NCI-H1417 (cell line): ENCODE data around the gene TARS3.
"Not testable (repeated sequence)": the region's sequence is repeated elsewhere in the genome, so short reads cannot be mapped to it uniquely, and the experiment has no call there.

Source experiments
- DNase-seq, 3 experiments: peaks; one replicate each; lab custom pipeline; 2025; lab: John Stamatoyannopoulos, UW

Gene TARS3

DNA sequence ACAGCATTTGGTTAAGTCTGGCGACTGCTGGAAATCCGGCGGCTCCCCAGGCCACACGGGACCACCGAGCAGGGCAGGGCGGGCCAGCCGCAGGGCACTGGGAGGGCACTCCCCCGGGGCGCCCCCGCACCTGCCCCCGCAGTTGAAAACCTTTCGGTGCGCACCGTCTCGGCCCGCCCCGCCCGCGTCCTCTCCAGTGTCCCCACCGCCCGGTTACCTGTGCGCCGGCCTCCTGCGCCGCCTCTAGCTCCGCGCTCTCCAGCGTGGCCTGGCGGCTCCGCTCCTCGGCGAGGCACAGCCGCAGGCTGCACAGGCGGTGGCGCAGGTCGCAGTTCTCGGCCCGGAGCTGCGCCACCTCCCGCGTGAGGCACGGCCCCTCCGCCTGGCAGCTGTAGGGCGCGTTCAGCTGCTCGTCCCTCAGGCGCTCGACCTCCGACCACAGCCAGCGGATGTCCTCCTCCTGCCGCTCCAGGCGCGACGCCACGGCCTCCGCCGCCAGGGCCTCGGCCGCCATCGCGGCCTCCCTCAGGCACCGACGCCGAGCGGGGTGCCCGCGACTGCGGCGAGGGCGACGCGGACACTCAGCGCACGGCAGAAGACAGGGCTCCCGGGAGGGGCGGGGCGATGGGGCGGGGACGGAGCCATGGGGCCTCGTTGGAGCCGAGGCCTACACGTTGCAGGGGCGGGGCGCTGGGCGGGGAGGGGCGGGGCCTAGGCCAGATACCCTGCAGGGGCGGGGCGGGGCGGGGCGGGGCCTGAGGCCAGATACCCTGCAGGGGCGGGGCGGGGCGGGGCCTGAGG lies at the start of gene TARS3:
Gene TARS3, minus strand, starts transcription at position 600 of the 801 bp plus-strand sequence. Its CDS starts 86 bp downstream, at position 514.
- DNase-seq = peak; percentile 97 to 98 (median 97)

DNA sequence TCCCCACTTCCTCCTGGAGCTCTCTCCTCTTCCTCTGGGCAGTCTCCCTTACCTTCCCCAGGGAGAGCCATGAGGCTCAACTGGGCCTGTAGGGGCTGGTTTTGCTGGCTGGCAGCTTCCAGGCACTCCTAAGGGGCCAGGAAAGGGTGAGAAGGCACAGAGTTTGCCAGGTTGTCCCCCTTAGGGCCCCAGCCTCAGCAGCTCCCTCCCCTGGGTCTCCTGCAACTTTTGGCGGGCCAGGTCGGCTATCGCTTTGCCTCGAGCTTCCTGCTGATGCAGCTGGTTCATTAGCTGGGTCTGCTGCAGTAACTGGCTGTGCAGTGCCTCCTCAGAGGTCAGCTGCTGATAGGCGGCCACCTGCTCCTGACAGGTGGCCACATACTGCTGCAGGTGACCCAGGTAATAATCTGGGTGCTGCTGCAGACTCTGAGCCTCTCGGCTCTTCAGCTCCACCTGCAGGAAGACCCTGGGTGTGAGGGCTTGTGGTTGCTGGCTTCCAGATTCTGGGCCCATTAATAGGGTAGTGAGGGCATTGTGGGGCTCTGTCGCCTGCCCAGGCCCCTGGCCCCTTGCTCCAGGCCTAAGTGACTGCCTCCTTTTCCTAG lies 49.3 kb upstream of the TARS3 start:
- DNase-seq = peak; percentile 18 to 79 (median 58)

DNA sequence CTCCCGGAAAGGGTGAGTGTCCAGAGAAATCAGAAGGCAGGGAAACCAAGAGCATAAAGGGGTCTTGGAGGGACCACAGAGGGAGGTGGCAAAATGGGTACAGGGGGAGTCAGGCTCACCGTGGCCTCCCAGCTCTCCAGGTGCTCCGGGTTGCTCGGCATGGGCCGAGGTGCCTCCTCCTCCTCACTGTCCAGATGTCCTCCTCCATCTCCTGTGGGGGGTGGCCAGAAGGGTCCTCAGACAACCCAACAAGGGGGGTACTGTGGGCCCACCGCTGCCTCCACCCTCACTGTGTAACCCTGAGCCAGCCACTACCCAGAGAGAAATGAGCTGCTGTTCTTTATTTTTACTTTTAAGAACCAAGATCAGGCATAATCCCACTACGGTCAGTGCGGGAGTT lies 48.6 kb upstream of the TARS3 start:
- DNase-seq = no peak

DNA sequence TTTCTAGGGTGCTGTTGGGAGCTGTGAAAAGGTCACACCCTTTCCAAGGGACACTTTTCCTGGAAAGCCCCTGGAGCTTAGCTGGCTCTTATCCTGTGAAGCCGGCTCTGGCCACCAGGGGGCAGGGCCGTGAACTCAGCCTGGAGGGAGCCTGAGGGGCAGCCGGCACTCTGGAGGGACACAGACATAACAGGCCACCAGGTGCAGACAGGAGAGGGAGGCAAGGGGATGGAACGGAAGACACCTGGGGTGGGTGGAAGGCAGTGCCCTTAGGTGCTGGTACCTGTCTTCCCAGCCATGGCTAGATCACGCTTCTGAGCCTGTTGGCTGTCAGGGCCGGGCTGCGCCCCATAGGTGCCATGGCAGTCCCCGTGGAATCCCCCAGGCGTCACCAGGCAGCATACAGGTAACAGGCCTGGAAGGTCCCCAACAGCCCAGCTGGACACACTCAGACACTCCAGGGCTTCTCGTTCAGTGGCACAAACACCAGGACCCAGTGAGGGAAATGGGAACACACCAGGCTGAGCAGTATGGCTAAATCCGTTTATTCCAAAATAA lies 42.9 kb upstream of the TARS3 start:
- DNase-seq = peak in 2 of 3 experiments; percentile 11 to 24

DNA sequence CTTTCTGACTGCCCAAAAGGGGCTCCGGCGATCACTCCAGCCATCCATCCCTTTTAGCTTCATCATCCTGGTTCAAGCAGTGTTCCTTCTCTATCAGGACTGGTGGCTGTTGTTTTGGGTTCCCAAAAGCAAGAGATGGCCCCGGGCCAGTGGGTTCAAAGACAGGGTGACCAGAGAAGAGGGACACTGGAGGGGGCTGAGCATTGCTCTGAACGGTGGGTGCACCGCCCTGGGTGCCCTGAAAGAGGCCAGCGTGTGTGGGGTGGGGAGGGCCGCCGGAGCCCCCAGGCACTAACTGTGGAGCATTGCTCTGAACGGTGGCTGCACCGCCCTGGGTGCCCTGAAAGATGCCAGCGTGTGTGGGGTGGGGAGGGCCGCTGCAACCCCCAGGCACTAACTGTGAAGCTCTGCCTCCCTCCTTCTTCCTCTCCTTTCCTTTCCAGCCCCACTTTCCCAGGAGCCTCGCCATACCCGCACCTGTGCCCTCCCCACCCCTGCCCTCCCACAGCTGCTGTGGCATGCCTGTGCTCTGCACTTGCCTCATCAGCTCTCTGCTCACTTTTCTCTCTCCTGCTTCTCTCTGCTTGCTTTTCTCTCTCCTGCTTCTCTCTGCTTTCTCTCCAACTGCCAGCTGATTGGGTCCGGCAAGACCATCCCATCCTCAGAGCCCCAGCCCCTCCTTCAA lies 41.6 kb upstream of the TARS3 start:
- no peak for DNase-seq

DNA sequence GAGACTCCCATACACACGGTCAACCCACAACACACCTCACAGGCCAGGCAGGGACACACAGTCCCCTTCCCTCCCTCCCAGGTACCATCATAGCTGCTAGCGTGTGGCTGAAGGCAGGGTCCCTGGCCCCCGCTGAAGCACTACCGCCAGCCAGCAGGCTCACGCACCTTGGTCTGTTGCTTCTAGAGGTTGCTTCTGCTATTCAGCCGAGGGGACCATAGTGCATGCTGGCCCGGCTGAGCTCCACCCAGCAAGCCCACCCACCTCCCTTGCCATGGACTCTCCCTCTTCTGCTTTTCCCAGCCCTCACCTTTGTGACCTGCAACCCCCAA lies 41.0 kb upstream of the TARS3 start:
- DNase-seq = not testable (repeated sequence)

DNA sequence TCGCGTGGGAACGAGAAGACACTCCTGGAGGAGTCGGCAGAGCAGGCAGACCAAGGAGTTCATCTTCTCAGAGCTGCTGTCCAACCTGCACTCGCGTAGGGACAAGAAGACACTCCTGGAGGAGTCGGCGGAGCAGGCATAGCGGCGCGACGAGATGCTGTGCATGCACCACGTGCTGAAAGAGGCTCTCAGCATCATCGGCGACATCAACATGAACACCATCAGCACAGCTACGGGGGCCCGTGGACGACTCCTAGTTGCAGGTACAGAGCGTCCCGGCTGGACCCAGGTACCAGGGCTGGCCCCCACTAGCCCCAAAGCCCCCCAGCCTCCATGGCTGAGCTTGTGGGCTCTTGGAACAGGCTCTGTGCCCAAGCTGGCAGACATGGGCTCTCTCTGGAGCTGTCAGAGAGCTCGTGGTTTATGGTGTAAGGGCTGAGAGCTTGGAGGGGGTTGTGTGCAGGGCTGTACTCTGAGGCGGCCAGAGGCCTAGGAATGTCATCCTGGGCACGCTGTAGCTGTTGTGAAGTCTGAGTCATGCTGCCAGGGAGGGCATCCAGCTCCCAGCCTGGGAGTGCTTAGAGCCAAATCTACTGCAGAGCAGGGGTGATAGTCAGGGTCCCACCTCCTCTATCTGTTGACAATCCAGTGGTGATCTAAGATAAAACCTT lies 40.5 kb upstream of the TARS3 start:
- not testable (repeated sequence) for DNase-seq

DNA sequence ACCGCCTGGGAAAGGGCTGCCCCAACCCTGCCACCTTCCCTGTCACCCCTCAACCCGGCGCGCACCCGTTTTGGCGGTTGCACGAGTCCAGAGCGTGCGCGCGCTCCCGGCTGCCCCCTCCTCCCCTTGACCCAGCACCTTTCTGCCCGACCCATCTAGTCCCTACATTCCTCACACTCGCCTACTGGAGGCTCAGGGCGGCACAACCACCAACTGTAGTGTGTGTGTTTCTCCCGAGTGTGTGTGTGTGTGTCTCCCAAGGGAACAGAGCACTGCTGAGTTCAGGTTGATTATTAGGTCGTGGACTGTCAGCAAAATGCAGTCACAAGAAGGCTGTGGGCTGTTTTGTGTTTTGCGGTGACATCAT lies 22.4 kb upstream of the TARS3 start:
- DNase-seq = not testable (repeated sequence)

DNA sequence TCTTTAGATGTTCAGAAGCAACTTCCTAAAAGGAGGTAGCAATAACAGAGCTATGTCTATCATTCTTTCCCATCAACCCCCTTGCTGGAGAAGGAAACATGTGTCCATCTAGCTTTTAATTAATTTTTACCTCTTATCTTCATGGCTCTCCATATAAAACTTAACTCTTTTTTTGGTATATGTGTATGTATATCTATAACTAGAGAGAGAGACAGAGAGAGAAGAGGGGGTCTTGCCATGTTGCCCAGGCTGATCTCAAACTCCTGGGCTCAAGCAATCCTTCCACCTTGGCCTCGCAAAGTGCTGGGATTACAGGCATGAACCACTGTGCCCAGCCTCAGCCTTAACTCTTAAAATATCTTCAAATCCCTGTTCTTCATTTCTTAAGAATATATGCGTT lies 10.6 kb upstream of the TARS3 start:
- DNase-seq = not testable (repeated sequence)

DNA sequence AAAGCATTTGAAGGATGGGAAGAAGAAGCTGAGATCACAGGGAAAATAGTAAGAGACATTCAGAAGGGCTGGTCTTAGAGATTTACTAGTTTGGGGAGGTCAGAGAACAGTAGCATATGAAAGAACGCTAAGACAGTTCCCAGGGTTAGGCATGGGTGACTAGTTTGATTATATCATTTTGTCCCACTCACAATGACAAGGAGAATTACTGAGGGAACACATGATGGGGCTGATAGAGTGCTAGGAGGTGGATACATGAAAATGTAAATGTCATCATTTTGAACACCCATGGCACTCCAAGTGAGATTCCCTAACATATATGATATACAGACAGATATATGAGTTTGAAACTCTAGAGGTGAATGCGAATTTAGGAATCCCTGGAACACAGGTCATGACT lies 9.3 kb upstream of the TARS3 start:
- DNase-seq = no peak

DNA sequence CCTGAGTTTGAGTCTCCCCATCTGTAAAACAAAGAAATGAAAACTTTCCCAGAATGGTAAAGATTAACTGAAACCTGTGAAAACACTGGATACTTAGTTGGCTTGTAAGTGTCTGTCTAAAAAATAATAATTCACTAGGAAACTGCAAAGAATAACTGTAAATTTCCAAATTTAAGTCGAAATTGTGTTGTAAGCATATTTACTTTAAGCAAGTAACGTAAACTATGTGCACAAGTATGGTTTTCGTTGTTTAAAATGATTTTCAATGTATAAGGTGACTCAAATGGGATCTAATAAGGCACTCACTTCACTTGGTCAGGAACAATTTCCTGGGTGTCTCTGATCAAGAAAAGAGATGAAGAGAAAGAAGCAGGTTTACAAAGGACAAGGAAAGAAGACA lies 8.5 kb upstream of the TARS3 start:
- no peak for DNase-seq

DNA sequence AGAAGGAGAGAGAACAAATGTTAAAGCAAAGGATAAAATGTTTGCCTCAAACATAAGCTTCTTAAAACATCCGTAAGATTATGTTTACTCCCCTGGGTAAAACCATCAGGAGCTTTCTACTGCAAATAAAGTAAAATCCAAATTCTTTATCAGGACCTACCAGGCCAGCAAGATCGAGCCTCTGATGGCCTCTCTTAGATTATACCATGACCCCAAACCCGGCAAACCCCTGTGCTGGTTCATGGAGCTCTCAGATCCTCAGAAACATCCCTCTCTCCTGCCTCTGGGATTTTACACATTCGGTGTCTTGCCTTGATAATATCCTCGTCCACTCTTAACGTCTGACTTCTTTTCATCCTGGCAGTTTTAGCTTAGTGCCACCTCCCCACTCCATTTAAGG lies 7.5 kb upstream of the TARS3 start:
- no peak for DNase-seq

DNA sequence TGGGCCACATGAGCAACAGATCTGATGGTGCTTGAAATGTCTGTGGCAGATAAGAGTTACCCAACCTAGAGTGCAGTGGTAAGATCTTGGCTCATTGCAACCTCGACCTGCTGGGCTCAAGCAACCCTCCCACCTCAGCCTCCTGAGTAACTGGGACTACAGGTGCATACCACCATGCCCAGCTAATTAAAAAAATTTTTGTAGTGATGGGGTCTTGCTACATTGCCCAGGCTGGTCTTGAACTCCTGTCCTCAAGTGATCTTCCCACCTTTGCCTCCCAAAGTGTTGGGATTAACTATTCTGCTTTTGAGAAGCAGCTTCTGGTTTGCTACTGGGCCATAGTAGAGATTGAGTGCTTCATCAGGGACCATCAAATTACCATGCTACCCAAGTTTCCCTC lies 2.9 kb upstream of the TARS3 start:
- no peak for DNase-seq

DNA sequence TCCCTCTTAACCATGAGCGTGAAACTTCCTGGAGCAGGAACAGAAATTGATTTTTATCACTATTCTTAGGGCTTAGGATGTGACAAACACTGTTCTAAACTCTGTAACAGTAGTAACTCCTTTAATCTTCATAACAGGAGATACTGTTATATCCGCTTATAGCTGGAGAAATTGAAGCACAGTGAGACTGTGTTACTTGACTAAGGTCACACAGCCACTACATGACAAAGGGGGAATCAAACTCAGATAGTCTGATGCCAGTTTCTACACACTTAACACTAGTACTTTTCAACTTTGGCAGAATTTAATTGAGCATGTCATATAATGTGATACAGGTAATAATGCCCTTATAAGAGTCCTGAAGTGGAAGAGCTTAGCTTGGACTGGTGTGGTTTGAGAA lies 800 bp upstream of the TARS3 start:
- DNase-seq = no peak

DNA sequence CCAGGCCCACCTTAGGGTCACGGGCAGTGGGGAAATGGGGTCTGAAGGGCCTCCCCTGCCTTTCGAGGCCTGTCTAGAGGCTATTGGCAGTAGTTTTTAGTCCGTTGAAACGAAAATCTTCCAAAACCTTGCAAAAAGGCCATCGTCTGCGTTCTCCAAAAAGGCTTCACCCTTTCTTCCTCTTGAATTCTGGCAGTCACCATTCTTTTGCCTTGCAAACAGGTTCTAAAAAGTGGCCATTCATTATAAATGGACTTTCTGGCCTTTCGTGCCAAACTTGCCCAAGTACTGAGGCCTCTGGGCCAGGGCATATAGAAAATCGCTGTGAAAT lies 367 bp upstream of the TARS3 start:
- DNase-seq = no peak

DNA sequence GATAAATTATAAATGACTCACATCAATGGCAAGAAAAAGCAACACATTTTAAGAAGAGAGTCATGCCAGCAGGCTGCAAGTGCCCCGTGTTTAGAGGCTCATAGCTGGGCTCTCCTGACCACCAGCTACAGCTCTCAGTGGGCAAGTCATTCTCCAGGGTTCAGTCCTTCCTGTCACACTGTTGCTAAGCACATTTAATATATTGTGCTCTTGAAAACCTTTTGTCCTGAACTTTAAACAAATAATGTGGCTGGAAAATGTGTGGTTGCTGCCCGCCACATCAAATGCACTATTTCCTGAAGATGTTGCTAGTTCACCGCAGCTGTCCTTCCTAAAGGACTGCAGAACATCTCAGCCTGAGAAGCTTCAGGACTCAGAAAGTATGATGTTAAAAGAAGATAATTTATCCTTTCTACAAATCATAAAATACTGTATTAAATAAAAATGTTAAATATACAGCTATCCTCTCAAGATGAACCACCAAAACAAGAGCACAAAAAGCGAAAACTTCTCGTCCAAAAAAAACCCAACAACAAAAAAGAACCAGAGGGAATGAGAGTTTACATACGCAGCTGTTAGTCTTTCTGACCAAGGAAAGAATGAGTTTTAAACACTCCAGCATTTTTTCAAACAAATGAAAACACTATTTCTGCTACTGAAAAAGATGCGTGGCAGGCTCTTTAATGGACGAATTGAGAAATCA lies 951 bp downstream of the TARS3 start:
- peak; percentile 26 to 75 (median 66) for DNase-seq

DNA sequence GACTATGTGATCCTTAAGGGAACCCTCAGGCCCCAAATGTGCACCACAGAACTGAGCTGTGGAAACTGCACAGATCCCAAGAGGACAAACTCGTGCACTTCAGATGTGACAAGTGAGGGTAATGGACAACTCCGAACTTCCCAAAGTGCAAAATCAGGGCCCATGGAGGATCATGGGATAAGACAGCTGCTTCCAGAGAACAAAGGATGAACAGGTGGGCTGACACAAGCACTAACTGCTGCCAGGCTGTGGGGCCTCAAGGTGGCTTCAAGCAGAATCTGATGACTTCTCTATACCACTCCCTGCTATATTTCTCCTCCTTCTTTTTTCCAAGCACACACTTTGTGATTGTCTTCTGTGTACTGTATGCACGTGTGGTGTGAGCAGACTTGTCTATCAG lies 5.4 kb downstream of the TARS3 start:
- no peak for DNase-seq

DNA sequence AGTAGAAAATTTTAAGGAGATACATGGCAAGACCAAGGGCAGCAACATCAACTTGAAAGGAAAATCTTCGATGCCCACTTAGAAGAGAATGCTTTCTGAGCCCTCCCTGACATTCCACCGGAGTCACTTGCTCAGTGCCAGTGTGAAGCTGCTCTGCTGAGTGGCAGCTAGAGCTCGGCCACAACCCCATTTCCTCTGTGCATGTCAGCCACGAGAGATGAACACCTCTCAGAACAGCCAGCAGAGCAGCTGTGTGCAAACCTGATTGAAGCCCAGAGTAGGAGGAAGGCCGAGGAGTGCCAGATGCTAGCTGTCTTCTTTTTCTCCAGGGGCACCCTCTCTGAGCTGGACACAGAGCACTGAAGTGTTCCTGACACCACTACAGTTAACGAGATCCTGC lies 12.2 kb downstream of the TARS3 start:
- no peak for DNase-seq

DNA sequence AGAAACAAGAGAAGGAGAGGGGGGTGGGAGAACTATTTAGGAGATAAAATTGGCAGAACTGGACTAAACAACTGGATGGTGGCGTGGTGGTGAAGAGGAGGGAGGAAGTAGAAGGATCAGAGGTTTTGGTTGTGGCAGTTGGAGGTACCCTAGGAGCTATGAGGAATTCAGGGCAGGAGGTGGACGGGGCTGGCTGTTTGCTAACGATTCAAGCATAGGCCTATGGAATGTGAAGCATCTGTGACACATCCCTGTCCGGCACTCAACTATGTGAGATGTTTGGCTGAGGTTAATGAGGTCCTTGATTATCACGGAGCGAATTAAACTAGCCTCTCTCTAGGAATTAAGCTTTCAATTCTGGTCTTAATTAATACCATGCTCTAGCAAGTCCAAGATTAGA lies 13.5 kb downstream of the TARS3 start:
- DNase-seq = no peak

DNA sequence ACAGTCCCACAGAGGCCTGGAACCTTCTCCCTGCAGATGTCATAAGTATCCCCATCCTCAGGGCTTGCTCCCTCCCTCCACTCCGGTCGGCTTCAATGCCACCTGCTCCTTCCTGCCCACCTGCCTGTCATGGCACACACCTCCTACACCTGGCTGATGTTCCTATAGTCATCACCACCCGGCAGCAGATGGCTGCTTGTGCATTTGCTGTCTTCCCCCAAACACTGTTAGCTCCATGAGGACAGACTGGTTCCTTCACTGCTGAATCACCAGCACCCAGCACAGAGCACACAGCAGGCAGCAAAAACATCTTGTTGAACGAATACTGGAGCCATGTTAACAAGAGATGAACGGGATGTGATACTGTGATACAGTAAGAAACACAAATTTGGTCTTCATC lies 14.8 kb downstream of the TARS3 start:
- peak in 2 of 3 experiments; percentile 10 to 22 for DNase-seq

DNA sequence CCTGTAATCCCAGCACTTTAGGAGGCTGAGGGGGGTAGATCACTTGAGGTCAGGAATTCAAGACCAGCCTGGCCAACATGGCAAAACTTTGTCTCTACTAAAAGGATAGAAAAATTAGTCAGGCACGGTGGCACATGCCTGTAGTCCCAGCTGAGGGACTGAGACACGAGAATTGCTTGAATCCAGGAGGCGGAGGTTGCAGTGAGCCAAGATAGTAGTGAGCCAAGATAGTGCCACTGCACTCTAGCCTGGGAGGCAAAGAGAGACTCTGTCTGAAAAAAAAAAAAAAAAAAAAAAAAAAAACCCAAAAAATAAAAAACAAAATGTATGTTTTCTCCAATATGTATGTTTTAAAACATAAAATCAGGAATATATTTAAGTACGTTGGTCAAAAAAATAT lies 16.3 kb downstream of the TARS3 start:
- no peak for DNase-seq

DNA sequence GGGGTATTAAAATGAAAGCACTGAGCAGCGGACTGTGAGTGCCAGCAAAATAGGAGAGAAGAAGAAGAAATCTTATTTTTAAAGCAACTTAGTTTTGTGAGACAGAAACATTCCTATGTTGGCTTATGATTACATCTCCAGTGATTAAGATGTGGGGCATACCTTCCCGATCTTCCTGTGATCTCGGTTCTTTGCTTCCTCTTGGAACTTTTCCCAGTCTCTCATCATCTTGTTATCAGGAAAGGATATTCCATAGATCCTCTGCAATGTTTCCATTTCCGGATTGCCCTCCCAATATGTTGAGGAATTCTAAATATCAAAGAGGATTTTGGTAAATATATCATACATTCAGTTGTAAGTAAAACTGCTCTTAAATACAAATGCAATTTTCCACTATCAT lies 22.2 kb downstream of the TARS3 start:
- DNase-seq = no peak
